Myometrial cell (primary cell): ENCODE measurements around the gene ATAD3C. TPM values are rescaled to one million over a fixed set of nuclear protein-coding genes. Genes with fewer than 3 reads are reported as not detected.

Experiments
- total RNA-seq: library from RNA; depleted of rRNA; stranded (reverse); fragments of >200 nt; gene quantifications from 2 replicates; pipeline ENCODE4 v1.2.3, GENCODE V29; 2015

Gene ATAD3C, protein sequence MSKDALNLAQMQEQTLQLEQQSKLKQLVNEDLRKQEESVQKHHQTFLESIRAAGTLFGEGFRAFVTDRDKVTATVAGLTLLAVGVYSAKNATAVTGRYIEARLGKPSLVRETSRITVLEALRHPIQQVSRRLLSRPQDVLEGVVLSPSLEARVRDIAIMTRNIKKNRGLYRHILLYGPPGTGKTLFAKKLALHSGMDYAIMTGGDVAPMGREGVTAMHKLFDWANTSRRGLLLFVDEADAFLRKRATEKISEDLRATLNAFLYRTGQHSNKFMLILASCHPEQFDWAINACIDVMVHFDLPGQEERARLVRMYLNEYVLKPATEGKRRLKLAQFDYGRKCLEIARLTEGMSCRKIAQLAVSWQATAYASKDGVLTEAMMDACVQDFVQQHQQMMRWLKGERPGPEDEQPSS
- 0.29 and 3.4 TPM in 2 replicates for total RNA-seq

DNA sequence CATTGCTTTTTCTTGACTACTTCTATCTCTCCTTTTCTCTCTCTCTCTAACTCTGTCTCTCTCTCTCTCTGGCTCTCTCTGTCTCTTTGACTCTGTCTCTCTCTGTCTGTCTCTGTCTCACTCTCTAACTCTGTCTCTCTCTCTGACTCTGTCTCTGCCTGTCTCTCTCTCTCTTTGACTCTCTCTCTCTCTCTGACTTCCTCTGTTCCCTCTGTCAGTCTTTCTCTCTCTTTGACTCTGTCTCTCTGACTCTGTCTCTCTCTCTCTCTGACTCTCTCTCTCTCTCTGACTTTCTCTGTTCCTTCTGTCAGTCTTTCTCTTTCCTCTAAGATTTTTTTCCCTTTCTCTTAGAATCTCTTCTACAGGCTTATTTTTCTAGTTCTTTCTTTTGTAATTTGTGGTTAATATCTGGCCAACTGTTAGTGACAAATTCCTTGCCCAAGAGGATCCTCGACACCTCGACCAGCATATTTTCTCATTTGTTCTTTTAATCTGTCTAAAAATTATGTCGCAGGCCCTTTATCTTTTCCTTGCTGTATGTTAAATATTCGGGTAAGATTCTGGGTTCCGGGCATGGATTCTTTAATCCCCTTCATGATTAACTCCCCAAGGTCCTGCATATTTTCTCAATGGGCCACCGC is at the start of gene ATAD3C:
Gene ATAD3C (plus strand): TSS at position 591 of the 641 bp plus-strand sequence. CDS start 995 bp downstream, outside the sequence.

DNA sequence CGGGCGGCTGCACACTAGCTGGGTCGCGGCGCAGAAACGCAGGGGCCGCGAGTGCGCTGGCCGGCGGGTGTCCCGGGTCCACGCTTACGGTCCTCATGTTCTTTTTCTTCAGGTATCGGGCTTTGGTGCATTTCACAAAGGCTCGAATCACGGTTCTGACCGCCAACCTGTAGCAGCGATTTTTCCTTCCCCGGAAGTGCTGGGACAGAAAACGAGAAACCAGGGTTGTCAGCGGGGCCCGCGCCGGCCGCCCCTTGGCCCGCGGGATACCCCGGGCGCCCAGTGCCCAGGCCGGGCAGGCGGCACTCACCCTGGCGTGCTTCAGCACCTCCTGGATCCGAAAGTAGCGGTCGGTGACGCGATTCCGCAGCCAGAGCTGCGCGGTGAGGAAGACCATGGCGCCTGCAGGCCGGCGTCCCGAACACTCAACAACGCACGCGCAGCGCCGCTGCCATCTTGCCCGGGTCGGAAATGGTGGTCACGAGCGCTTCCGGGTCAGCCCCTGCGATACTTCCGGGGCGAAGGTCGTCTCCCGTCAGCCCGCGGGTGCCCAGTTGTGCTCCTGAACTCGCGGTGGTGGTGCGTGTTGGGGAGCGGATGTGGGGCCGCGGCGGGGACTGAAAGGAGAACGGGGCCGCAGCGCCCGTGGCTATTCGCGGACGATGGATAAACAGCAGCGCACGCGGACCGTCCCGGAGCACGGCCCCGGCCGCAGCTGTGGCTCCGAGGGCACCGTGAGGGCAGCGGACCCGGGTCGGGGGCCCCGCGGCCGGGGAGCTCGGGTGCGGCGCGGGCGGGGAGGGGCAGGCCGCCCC is 42.5 kb upstream of the ATAD3C start, which contains the start of gene MRPL20:
Gene MRPL20 (minus strand): TSS at position 473 of the 815 bp plus-strand sequence. CDS start 76 bp downstream, at position 397.

GRCh38 chr1:1421147-1421906 is 28.2 kb upstream of the ATAD3C start, which contains the start of gene ANKRD65:
Gene ANKRD65, minus strand, starts transcription at chr1:1421276. Its CDS starts 271 bp downstream, at chr1:1421005.

GRCh38 chr1:1435106-1435903 is 14.2 kb upstream of the ATAD3C start, which contains the start of gene VWA1:
Gene VWA1, plus strand, starts transcription at chr1:1435690. Its CDS starts 59 bp downstream, at chr1:1435749.

DNA sequence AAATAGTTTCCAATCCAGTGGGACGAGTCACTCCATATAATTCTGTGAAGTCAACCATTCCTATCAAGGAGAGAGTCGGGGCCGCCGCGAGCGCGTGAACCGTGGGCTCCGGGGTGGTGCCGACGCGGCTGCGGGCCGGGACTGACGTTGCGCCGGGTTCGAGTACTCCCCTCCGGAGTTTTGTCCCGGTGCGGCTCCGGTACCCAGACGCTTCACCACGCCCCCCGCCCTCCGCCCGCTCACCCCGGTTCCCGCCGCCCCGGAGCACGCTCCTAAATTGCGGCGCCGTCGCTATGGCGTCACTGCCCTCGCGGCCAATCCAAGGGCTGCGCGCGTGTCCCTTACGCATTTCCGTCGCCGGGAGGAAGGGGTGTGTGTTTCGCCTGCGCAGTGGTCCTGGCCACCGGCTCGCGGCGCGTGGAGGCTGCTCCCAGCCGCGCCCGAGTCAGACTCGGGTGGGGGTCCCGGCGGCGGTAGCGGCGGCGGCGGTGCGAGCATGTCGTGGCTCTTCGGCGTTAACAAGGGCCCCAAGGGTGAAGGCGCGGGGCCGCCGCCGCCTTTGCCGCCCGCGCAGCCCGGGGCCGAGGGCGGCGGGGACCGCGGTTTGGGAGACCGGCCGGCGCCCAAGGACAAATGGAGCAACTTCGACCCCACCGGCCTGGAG is 22.0 kb downstream of the ATAD3C start, which contains the start of gene ATAD3B:
Gene ATAD3B (plus strand): TSS at position 377 of the 664 bp plus-strand sequence. CDS start 120 bp downstream, at position 497.

DNA sequence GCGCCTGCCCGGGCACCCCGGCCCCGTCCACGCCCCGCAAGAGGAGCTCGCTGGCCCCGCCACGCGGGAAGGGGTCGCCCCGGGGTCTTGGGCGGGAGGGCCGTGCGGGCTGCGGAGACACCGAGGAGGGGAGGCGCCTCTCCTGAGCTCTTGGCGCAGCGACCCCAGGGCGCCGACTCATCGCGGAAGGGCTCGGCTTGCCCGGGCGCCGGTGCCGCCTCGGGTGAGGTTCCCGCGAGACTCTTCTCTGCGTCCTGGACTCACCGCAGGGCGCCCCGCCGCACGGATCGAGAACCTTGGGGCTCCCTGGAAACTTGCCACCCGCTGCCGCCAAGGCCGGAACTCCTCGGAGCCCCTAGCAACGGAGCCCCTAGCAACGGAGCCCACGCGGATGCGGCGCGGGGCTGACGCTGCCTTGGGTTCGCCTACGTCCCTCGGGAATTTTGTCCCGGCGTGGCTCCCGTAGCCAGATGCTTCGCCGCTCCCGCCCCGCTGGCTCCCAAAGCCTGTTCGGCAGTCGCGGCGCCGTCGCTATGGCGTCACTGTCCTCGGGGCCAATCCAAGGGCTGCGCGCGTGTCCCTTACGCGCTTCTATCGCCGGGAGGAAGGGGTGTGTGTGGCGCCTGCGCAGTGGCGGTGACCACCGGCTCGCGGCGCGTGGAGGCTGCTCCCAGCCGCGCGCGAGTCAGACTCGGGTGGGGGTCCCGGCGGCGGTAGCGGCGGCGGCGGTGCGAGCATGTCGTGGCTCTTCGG is 62.2 kb downstream of the ATAD3C start, which contains the start of gene ATAD3A:
Gene ATAD3A (plus strand): TSS at position 630 of the 753 bp plus-strand sequence. CDS start 107 bp downstream, at position 737.

Other genes with a start within 250 kb of the ATAD3C start
- gene TNFRSF18, start 243.1 kb upstream of the ATAD3C start, total RNA-seq, result 1.9 and 3.7 TPM in 2 replicates
- not detected in 2 replicates for gene TNFRSF4, start 235.5 kb upstream of the ATAD3C start, total RNA-seq
- gene SDF4, start 217.7 kb upstream of the ATAD3C start, total RNA-seq, result 216 and 244 TPM in 2 replicates
- gene B3GALT6, start 217.5 kb upstream of the ATAD3C start, total RNA-seq, result 23.9 and 24.6 TPM in 2 replicates
- 1.1 TPM in 1 of 2 replicates, not detected in the other for gene C1QTNF12, start 203.0 kb upstream of the ATAD3C start, total RNA-seq
- gene UBE2J2, start 175.8 kb upstream of the ATAD3C start, total RNA-seq, result 40.1 and 44.5 TPM in 2 replicates
- gene SCNN1D, start 169.3 kb upstream of the ATAD3C start, total RNA-seq, result under 0.01 TPM in 1 of 2 replicates, not detected in the other
- gene ACAP3, start 141.8 kb upstream of the ATAD3C start, total RNA-seq, result 19.1 and 25.4 TPM in 2 replicates
- 33.4 and 34.2 TPM in 2 replicates for gene PUSL1, start 141.1 kb upstream of the ATAD3C start, total RNA-seq
- gene INTS11, start 125.0 kb upstream of the ATAD3C start, total RNA-seq, result 119 TPM in 2 replicates
- gene CPTP, start 124.9 kb upstream of the ATAD3C start, total RNA-seq, result 21.6 and 39.8 TPM in 2 replicates
- 0.18 TPM in 1 of 2 replicates, not detected in the other for gene TAS1R3, start 118.4 kb upstream of the ATAD3C start, total RNA-seq
- 66.8 and 69.5 TPM in 2 replicates for gene DVL1, start 100.3 kb upstream of the ATAD3C start, total RNA-seq
- 354 and 384 TPM in 2 replicates for gene MXRA8, start 91.1 kb upstream of the ATAD3C start, total RNA-seq
- gene AURKAIP1, start 74.5 kb upstream of the ATAD3C start, total RNA-seq, result 186 and 214 TPM in 2 replicates
- gene CCNL2, start 50.4 kb upstream of the ATAD3C start, total RNA-seq, result 33.4 and 51.4 TPM in 2 replicates
- gene MRPL20, start 42.4 kb upstream of the ATAD3C start, total RNA-seq, result 136 and 244 TPM in 2 replicates
- gene ANKRD65, start 28.4 kb upstream of the ATAD3C start, total RNA-seq, result 4.3 and 6.6 TPM in 2 replicates
- gene VWA1, start 14.0 kb upstream of the ATAD3C start, total RNA-seq, result 12.2 and 13.3 TPM in 2 replicates
- gene ATAD3B, start 22.1 kb downstream of the ATAD3C start, total RNA-seq, result 29.1 and 33.2 TPM in 2 replicates
- gene ATAD3A, start 62.5 kb downstream of the ATAD3C start, total RNA-seq, result 58.5 and 59.7 TPM in 2 replicates
- 18.3 and 20.5 TPM in 2 replicates for gene TMEM240, start 90.9 kb downstream of the ATAD3C start, total RNA-seq
- 104 and 107 TPM in 2 replicates for gene SSU72, start 125.2 kb downstream of the ATAD3C start, total RNA-seq
- gene FNDC10, start 150.4 kb downstream of the ATAD3C start, total RNA-seq, result 0.86 and 1.4 TPM in 2 replicates
- gene MIB2, start 165.8 kb downstream of the ATAD3C start, total RNA-seq, result 24.3 and 33.2 TPM in 2 replicates
- gene MMP23B, start 182.5 kb downstream of the ATAD3C start, total RNA-seq, result 0.58 and 19.3 TPM in 2 replicates
- 9.5 and 11.3 TPM in 2 replicates for gene CDK11B, start 209.3 kb downstream of the ATAD3C start, total RNA-seq
- 18.2 and 24.6 TPM in 2 replicates for gene SLC35E2B, start 243.1 kb downstream of the ATAD3C start, total RNA-seq